GM10266 (cell line): ENCODE results near the gene ELAVL4.
"Not testable (repeated sequence)": the region's sequence is repeated elsewhere in the genome, so short reads cannot be mapped to it uniquely, and the experiment has no call there.

Experiments
- DNase-seq: peaks from one replicate; pipeline ENCODE4 v3.0.0; 2012; ENCODE audit errors: extremely low spot score
- CTCF ChIP-seq: IDR thresholded peaks from 2 replicates; pipeline ENCODE4 v1.5.1; 2012; ENCODE audit warnings: mild to moderate bottlenecking, low read depth; ENCODE audit not compliant: control insufficient read depth, insufficient read depth; ENCODE audit errors: missing control alignments

Gene ELAVL4

DNA sequence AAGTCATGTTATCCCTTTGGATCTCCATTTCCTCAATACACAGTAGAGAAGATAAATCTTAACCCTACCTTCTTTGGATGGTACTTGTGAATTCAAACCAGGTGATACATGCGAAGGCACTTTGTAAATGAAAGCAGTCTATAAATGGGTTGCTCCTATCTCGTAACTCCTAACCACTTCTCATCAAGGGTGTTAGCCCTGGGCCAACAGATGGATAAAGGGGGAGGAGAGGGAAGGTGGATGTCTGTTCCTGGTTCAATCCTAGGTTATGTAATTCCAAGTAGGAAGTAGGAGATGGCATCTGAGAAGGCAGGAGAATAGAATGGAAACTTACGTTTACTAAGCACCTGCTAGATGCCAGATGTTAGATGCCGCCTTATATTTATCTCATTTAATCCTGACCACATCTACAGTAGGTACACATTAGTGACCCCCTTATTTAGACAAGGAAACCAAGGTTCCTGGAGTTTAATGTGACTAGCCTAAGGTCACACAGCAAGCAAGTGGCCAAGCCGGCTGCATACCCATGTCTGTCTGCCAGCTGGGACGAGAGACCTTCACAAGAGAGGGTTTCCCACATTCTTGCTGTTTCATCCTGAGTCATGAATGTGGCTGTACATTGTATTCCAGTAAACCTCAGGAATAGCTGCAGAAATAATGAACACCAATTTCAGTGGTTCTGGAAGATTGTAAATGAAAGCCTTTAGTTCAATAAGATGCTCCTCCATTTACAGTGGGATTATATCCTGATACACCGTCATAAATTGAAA, 47.7 kb downstream of the ELAVL4 start:
- TF ChIP-seq CTCF: no peak
- DNase-seq: no peak

GRCh38 chr1:50157306-50157941, 48.7 kb downstream of the ELAVL4 start:
- no peak for DNase-seq
- TF ChIP-seq CTCF: no peak

DNA sequence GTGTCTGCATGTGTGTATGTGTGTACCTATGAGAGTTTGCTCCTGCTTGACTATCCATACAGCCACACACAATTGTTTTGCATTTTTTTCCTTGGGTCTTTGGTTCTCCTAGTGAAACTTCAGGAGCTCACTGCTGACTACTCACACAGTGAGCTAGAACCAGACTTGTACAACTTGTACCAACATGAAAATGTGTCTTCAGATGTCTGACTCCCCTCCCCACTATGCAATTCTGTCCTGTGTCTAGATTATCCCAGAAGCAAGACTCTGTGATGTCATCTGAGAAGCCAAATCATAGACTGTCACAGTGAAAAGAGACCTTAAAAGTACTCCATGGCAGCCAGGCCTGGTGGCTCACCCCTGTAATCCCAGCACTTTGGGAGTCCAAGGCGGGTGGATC, 49.7 kb downstream of the ELAVL4 start:
- no peak for TF ChIP-seq CTCF
- no peak for DNase-seq

DNA sequence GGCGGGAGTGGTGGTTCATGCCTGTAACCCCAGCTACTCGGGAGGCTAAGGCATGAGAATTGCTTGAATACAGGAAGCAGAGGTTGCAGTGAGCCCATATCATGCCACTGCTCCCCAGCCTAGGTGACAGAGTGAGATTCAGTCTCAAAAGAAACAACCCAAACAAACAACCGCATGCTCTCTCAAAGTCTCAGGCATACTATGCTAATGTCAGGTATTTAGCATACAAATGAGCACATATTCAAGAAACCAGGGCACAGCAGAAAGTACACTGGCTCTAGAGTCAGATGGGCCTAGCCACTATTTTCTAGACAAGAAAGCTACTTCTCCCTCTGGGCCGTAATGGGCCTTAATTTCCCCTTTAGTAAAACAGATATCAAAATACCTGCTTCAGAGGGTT, 55.0 kb downstream of the ELAVL4 start:
- TF ChIP-seq CTCF: no peak
- DNase-seq: no peak

GRCh38 chr1:50166351-50166750, 57.6 kb downstream of the ELAVL4 start:
- not testable (repeated sequence) for DNase-seq

- no peak for TF ChIP-seq CTCF
- no peak for DNase-seq
Measured at GRCh38 chr1:50172299-50172698, 63.6 kb downstream of the ELAVL4 start.

DNA sequence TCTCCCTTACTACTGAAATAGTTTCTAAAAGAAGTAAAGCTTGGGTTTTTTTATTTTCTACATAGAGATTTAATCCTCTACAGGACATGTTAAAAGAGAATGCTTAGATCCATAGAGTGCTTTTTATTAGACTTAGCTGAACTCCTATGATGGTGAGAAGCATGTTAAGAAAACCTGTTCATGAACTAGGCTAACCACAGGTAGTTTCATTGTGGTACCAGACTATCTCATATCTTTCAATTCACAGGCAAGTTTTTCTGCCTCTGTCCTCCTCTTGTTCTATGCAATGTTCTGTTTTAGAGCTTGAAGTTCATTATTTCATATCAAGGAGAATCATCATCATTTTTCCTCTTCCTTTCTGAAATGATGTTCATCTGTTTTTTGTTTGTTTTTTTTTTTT, 65.4 kb downstream of the ELAVL4 start:
- no peak for TF ChIP-seq CTCF
- DNase-seq: no peak
